22Rv1 (cell line): ENCODE measurements around the gene TCL1B.

ENCODE experiments used
- ZFX ChIP-seq: fragments of 450-650 bp; IDR thresholded peaks from 2 replicates; pipeline ENCODE4 v1.6.1; 2017; ENCODE audit warnings: antibody characterized with exemption, borderline replicate concordance
- TF ChIP-seq, protein P1 (sequence below): fragments of 450-650 bp; IDR thresholded peaks from 2 replicates; pipeline ENCODE4 v1.5.1; 2017; ENCODE audit warnings: mild to moderate bottlenecking

DNA sequence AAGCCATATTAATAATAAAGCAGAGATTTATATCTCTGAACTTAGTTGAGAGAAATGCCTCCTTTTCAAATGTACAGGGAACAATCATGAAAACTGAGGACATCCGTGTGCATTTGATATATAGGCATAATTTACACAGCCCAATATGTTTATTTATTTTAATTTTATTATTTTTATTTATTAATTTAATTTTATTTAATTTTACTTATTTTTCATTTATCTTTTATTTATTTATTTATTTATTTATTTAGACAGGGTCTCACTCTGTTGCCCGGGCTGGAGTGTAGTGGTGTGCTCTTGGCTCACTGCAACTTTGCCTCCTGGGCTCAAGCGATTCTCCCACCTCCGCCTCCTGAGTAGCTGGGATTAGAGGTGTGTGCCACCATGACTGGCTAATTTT, 19.3 kb downstream of the TCL1B start:
- TF ChIP-seq, protein P1, sequence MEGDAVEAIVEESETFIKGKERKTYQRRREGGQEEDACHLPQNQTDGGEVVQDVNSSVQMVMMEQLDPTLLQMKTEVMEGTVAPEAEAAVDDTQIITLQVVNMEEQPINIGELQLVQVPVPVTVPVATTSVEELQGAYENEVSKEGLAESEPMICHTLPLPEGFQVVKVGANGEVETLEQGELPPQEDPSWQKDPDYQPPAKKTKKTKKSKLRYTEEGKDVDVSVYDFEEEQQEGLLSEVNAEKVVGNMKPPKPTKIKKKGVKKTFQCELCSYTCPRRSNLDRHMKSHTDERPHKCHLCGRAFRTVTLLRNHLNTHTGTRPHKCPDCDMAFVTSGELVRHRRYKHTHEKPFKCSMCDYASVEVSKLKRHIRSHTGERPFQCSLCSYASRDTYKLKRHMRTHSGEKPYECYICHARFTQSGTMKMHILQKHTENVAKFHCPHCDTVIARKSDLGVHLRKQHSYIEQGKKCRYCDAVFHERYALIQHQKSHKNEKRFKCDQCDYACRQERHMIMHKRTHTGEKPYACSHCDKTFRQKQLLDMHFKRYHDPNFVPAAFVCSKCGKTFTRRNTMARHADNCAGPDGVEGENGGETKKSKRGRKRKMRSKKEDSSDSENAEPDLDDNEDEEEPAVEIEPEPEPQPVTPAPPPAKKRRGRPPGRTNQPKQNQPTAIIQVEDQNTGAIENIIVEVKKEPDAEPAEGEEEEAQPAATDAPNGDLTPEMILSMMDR: no peak
- no peak for TF ChIP-seq ZFX
